CD4-positive, alpha-beta T cell treated with Interleukin-2 at 100 ng/mL for 4 hours (primary cell): Measurements from ENCODE around the gene DPM2.

ENCODE experiments used
- DNase-seq: peaks from one replicate; pipeline ENCODE4 v3.0.0-alpha.2; 2020; ENCODE audit warnings: low spot score

Gene DPM2

DNA sequence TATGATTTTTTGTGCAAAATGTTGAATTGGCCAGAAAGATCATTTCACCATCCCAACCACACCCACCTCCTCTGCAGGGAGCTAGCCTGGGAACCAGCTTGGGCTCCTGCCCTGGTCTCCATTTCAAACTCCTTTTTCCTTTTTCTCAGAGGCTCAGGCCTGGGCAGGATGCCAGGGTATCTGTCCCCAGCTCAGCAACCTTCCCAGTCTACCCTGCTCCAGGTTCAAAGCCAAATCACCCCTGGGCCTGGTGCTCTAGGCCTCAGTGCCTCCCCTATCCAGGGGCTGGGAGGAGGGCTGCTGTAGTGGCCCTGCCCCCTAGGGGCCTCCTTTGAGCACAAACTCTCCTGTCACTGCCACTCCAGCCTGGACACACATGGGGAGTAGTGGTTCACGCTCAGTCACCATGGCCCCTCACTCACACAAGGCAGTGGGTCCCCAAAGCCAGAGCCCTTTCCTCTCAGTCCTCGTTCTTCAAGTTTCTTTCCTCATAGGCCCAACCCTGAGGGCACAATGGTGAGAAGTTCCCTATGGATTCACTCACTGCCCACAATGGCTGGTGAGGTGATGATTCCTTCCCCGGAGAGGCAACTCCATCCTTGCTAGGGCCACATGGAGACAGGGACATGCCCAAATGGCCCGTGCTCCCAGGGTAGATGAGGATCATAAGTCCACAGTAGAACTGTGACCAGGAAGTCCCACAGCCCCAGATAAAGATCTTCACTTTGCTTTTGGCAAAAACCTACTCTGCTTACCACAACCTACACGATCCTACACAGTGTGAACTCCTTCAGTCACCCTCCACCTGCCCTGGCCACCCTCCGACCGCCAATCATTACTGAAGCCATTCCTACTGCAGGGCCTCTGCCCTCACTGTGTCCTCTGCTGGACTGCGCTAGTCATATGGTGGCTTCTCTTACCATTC lies 19.2 kb downstream of the DPM2 start:
- no peak for DNase-seq

DNA sequence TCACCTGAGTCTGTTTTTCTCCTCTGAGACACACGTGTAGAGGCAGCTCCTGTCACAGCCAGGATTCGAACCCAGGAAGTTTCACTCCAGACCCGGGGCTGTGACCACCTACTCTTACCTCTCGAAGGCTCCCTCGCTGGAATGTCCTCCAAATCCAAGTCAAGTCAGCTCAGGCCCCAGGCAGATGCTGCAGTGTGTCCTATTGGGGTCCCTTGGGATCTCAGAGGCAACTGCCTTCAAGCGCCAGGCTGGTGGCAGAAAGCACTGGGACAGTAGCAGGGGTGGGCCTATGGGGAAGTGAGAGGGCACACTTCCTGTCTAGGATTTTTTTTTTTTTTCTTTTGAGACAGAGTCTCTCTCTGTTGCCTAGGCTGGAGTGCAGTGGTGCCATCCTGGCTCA lies 20.1 kb downstream of the DPM2 start:
- DNase-seq, result no peak

DNA sequence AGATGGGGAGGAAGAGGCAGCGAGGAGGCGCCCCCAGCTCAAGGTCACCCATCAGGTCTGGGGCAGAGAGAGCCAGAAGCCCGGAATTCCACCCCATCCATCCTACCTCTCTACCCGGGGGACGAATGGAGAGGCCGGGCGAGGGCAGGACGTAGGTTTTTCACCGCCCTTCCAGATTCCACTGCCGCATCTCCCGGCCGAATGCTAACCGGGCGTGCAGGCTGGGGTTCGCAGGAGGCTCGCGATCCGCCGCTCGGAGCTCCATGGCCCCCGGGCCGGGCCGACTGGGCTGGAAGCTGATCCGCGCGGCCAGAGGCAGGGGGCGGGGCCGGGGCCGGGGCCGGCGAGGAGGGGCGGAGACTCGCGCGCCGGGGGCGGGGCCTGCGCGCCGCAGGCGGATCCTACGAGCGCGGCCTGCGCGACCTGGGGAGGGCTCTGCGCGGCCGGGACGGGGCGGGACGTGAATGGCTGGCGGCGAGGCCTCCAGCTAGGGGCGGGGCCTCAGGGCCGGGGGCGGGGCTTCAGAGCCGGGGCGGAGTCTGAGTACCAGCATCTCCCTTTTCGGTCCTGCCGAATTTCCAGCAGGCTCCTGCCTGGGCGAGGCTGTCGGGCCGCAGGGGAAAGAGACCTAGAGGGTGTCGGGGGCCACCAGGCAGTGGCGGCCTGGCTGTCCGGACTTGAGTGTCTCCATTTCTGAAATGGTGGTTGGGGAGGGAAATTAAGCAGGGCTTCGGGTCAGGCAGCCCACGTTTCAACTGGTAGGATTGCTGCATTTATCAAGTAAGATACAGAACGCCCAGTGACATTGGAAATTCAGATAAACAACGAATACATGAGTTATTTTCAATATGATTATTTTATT lies 20.7 kb downstream of the DPM2 start, which contains the start of gene ST6GALNAC4:
ST6GALNAC4 (minus strand) TSS at position 322 of the 862 bp plus-strand sequence. CDS start 622 bp downstream, outside the sequence.
- DNase-seq, result peak; percentile 94

DNA sequence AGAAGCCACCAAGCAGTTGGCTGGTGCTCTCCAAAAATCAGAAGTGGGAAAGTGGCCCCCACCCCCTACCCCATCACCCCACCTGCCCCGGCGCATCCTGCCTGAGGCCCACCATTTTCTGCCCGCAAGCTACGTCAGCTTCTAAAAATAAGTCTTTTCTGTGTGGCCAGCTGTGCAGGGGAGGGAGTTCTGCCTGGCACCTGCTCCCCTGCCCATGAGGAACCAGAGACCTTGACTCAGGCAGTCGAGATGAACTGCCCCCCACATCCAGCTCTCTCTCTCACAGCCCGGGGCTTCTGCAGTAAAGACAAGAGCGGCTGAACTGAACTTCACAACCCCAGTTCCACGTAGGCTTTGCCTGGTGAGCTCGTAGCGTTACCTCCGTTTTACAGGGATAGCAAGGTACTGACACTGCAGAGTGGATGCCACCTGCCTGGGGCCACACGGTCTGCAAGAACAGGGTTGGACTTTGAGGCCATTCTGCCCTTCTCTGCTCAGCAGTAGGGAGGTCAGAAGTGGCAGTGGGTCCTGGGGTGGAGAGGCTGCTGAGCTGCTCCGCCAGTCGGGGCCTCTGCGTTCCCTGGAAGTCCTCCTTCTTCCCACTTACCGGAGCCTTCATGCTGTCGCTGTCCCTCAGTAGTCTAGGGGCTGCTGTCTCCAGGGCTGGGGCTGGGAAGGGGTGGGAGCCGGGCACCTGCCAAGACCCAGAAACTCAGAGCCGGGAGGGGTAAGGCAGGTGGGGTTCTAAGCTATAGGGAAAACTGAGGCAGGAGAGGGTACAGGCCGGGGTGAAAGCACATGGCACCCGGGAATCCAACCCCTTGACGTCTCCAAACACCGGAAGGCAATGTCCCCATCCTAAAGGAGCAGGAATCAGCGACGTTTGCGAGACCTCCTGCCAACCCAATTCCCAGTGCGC lies 21.6 kb downstream of the DPM2 start:
- DNase-seq, result no peak

DNA sequence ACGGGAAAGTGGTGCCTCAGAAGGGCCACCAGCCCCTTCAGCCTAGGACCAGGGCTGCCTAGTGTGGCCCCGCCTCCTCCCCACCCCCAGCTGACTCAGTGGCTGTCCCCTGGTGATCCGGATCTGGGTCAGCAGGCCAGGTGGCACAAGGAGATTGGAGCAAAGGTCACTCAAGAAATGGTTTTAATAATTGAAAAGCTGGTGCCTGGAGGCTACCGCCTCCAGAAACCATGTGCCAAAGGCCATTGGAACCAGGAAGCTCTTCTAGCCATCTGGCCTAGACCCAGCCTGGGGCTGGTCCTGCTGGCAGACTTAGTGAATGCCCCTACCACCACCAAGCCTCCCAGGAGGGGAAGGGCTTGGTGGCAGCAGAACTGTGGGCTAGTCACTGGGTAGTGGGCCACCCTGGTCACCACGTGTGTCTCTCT lies 22.3 kb downstream of the DPM2 start:
- DNase-seq, result no peak

DNA sequence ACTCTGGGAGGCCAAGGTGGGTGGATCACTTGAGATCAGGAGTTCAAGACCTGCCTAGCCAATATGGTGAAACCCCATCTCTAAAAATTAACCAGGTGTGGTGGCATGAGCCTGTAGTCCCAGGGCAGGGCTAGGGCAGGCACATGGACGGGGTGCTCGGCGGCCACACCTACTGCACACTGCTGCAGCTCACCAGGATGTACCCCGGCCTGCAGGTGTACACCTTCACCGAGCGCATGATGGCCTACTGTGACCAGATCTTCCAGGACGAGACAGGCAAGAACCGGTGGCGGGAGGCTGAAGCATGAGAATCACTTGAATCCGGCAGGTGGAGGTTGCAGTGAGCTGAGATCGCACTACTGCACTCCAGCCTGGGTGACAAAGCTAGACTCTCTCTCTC lies 24.0 kb downstream of the DPM2 start:
- no peak for DNase-seq

DNA sequence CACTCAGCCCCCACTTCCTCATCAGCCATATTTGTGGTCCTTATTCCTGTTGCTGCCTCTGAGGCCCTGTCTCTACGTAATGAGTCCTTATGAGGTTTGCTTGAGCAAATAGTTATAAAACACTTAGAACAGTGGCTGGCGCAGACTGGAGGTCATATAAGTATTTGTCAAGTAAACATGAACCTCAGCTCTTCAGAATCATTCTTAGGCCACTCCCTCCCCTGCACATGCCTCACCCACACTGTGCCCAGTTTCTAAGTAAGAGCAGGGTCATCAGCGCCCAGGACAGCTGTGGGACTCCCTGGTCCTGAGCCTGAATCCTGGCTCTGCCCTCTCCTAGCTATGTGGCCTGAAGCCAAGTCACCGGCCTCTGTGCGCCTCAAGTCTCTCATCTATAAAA lies 24.8 kb downstream of the DPM2 start:
- no peak for DNase-seq

DNA sequence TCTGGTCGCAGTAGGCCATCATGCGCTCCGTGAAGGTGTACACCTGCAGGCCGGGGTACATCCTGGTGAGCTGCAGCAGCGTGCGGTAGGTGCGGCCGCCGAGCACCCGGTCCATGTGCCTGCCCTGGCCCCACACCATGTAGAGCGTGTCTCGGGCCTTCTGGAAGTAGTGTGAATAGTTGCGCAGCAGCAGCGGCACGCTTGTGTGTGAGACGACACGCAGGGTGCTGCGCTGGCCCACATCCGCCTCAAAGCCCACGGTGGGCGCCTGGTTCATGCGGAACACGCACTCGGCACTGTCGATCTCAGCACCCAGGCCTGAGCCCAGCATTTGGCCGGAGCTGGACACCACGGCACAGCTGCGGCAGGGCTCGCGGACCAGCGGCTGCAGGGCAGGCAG lies 25.4 kb downstream of the DPM2 start:
- DNase-seq, result no peak

DNA sequence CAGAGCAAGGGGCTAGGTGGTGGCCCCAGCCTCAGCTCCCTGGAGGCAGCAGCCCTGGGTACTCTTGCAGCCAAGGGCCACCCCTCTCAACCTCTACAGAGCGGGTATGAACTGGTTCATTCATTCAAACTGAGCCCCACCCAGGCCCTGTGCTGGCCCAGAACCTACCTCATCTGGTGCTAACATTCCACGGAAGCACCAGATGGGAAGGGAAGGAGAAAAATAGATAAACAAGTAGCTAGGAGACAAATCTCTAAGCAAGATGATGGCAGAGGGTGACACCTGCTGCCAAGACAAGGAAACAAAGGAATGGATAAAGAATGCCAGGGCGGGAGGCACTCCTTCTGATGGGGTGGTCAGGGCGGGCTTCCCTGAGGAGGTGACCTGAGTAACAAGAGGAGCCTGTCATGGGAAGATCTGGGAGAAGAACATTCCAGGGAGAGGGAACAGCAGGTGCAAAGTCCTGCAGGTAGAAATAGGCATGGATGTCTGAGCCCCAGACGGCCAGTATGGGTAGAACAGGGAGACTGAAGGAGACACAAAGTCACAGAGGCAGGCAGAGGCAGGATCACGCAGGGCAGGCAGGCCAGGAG lies 26.9 kb downstream of the DPM2 start:
- DNase-seq, result no peak

DNA sequence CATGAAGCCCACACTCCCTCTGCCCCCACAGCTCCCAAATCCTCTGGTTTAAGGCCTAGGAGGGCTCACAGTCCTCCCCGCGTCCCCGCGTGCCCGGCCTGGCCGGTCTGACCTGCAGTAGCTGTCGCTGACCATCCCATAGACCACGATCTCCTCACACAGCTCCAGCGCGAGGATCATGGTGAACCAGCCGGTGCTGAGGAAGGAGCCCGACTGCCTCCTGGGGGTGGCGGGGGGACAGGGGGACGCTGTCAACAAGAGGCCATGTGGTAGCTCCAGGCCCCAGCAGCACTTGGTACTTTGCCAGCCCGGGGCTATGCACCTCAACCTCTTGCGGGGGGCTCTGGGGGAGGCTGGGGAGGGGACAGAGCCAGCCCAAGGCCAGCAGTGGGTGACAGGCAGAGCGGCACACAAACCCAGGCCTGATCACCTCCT lies 27.8 kb downstream of the DPM2 start:
- DNase-seq, result no peak

DNA sequence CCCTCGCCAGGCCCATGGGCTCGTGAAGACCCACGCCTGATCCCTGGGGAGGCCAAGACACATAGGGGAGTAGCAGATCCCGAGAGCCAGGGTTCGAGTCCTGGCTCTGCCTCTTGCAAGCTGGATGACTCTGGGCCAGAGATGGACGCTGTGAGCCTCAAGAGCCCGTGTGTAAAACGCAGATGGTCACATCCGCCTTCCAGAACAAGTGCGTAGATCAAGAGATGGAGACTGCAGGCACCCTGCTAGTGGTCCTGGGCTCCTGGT lies 29.1 kb downstream of the DPM2 start:
- DNase-seq, result no peak

DNA sequence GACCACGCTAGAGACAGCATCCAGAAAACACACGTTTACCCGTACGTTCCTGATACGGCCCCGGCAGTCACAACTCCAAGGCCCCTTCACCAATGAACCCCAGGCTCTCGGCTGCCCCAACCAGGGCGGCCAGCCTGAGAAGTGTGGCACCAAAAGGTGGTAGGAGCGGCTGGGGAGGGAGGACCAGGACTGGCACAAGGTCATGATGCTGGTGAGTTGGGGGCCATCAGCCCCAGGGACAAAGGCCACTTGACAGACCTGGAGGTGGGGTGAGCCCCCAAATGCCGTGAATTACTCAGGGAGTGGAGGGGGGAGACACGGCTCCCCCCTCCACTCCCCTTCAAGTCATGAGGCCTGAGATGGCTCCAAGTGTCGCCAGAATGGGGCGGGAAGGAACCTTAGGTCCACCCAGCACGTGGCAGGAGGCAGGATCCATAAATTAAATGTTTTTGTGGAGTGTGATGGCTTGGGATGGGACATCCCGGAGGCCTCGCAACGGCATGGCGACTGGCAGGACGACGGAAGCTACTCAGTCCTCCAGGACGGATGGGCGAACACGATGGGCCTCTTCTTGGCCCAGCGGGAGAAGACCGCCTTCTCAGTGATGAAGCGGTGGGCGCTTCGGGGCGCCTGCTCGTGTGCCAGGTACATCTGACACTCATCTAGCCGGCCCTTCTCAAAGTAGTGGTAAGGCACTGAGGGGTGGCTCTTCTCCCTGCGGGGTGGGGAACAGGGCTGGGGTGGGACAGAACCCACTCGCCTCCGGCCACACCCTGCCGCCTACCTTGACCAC lies 29.6 kb downstream of the DPM2 start:
- no peak for DNase-seq

DNA sequence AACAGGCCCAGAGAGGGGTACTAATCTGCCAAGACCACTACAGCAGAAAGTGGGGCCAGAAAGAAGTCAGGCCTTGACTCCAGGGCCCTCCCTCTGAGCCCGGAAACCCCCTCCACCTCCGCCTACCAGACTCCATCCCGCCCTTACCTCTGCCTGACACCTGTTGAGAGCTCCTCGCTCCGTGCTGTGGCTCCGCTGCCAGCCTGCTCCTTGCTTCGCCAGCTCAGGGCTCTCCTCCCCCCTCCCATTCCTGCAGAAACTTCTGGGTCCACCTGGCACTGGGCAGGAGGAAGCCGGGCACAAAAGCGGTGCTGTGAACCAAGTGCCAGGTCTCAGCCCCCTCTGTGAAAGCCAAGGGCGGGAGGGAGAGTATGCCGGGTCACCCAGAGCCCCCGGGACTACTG lies 31.9 kb downstream of the DPM2 start:
- peak; percentile 72 for DNase-seq

DNA sequence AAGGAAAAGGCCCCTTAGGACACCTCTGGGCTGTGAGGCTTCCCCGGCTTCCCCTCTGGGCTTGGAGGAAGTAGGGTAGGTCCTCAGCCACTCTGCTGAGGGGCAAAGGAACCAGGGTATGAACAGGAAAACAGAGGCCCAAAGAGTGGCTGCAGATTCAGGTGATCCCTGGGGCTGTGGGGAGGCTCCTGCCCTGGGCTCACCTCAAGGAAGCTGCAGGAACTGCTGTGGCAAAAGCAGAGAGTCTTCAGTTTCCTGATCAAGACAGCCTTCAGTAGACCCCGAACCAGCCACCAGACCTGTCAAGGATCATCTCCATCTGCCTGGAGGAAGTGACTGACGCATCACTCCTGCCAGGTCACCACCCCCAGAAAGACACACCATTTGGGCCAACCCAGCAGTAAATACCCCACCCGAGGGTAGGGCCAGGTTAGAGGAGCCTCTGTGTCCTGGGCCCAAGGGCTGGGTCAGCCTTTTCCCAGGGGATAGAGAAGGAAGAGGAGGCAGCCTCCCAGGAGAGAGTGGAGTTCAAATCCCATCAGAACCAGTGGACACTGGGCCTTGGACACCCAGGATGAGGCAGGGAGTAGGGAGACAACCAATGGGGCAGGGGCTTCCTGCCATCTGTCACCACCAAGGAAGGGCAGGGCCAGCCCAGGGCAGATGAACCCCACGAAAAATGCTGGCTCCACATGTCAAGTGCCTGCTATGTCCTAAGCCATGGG lies 32.5 kb downstream of the DPM2 start:
- peak; percentile 72 for DNase-seq

DNA sequence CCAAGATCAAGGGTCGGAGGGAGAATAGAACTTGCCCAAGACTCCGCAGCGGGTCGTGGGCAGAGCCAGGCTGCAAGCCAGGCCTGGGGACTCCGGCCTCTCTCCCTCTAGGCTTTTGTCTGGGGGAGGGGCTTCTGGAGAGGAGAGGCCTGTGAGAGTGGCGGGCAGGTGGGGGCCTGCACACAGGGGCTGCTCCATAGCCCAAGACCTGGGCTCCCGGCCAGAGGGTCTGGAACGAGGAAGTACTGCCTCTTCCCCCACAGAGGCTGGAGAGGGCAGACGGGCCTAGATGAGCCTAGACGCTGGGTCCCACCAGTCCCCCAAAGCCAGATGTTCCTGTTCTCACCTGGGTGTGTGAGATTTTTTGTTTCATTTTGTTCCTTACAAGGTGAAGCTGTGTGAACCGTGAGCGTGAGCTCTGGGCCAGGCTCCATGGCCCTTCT lies 33.1 kb downstream of the DPM2 start:
- DNase-seq, result no peak

DNA sequence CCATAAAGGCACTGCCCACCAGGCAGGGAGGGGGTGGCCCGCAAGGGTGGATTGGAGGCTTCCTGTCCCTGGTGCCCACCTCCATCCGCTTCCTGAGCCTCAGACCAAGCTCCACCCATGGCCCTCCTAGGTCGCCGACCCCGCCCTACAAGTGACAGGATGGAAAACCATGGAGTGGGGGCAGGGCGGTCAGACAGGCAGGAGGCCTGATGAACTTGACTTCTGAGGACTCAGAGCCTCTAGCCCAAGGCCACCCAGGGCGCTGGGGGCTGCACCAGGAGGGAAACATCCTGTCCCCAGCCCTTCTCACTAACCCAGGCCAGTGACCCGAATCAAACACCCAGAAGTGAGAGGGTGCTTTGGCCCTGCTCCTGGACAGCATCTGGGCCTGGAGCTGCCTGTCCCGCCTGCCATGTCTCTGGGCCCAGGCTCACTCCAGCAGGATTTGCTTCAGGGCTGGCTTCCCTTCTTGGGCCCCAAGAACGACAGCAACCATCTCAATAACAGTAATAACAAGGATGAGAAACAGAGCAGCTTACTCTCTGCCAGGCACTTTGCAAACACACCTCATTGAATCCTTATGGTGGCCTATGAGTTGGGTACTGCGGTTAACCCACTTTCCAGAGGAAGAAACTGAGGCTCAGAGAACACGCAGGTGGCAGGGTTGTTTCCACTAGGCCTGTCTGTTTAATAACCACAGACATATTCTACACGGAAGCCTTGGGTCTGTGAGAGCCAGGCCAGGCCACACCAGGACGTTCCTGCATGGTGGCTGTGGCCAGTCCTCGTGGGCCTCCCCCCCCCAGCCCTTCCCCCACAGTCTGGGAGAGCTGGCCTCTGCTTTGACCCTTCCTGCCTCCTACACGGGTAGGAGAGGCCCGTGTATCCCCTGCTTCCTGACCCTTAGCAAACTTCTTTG lies 33.8 kb downstream of the DPM2 start:
- peak; percentile 53 for DNase-seq

DNA sequence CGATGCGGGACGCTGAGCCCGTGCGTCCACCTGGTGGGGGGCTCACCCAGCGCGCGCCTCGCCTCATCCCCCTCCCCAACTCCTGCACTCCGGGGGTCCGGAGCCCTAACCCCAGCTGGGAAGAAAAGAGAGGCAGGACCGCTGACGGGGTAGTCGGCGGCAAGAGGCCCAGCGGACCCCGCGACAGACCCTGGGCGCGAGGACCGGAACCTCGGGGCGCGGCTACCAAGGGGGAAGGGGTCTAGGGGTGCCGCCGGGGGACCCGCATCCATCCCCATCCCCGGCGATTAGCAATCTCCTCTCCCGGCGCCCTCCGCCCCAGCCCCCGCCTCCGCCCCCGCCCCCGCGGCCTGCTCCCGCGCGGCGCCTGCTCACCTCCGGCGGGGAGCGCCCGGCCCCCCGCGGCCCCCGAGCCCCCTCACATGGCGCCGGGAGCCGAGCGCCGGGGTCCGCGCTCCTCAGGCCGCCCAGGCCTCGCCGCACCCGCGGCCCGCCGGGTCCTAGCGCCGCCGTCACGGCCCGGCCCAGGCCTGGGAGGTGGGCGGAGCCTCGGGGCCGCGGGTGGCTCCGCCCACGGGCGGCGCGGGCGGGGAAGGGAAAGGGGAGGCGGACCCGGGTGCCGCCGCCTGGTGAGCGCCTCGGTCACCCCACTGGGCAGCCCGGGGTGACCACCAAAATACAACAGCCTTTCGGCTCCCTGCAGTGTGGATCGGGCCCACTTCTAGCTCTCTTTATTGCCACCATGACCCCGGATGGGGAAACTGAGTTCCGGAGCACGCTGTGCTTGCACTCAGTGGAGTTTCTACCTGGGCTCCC lies 38.3 kb downstream of the DPM2 start, which contains the start of gene ST6GALNAC6:
ST6GALNAC6 (minus strand) TSS at position 476 of the 816 bp plus-strand sequence. CDS start 1,622 bp downstream, outside the sequence.
- peak; percentile 64 for DNase-seq
